ACC112 (cell line): ENCODE measurements around the gene ELN.
A peak's percentile ranks its signal among the peaks of the same experiment; 100 is the strongest.

ENCODE experiments used
- H2AFZ ChIP-seq: fragments of 200-600 bp; sonication (generic); one replicate; pipeline ENCODE4 v1.6.0; 2017; ENCODE audit warnings: antibody characterized with exemption, low read length; ENCODE audit not compliant: unreplicated experiment
- H3K27ac ChIP-seq: fragments of 200-600 bp; sonication (generic); 2 replicates; pipeline ENCODE4 v1.5.1; 2014; ENCODE audit warnings: low read depth, mild to moderate bottlenecking, antibody characterized with exemption, low read length, moderate library complexity
- H3K27me3 ChIP-seq: fragments of 200-600 bp; sonication (generic); 2 replicates; pipeline ENCODE4 v1.6.1; 2014; ENCODE audit warnings: mild to moderate bottlenecking, antibody characterized with exemption, low read length, moderate library complexity, mixed read lengths; ENCODE audit not compliant: insufficient read depth
- H3K36me3 ChIP-seq: fragments of 200-600 bp; sonication (generic); 2 replicates; pipeline ENCODE4 v1.6.1; 2016; ENCODE audit warnings: mild to moderate bottlenecking, antibody characterized with exemption, low read length, moderate library complexity, mixed read lengths; ENCODE audit not compliant: insufficient read depth
- H3K4me1 ChIP-seq: fragments of 200-600 bp; sonication (generic); one replicate; pipeline ENCODE4 v1.6.1; 2016; ENCODE audit warnings: low read length, mixed read lengths; ENCODE audit not compliant: insufficient read depth, unreplicated experiment, control insufficient read depth
- H3K4me3 ChIP-seq: fragments of 200-600 bp; sonication (generic); 2 replicates; pipeline ENCODE4 v1.5.1; 2014; ENCODE audit warnings: mild to moderate bottlenecking, low read depth, low read length
- H3K79me2 ChIP-seq: fragments of 200-600 bp; sonication (generic); one replicate; pipeline ENCODE4 v1.6.0; 2016; ENCODE audit warnings: low read length; ENCODE audit not compliant: control insufficient read depth, unreplicated experiment, insufficient read depth

ELN gene

GRCh38 chr7:74083117-74083876 is 55.3 kb downstream of the ELN start, which contains the start of gene LIMK1:
TSS of gene LIMK1 (plus strand) at chr7:74083804. CDS start at chr7:74083991, 187 bp downstream.
- peaks cover 12% of the 10 kb centered on the region for H3K79me2 ChIP-seq
- peak within 1 kb of the TSS; percentile 62 for H3K27ac ChIP-seq
- no peaks in the 10 kb centered on the region for H3K27me3 ChIP-seq
- peak within 1 kb of the TSS; percentile 28 for H2AFZ ChIP-seq
- H3K4me3 ChIP-seq = peak within 1 kb of the TSS; percentile 87
- H3K4me1 ChIP-seq = peaks cover 14% of the 10 kb centered on the region
- H3K36me3 ChIP-seq = peaks cover 7% of the 10 kb centered on the region; the same call in 1 of the 2 replicates

GRCh38 chr7:74083928-74084721 is 56.2 kb downstream of the ELN start:
- H3K27ac ChIP-seq = peak overlapping the region; percentile 62
- peaks cover 7% of the 10 kb centered on the region; the same call in 1 of the 2 replicates for H3K36me3 ChIP-seq
- peaks cover 7% of the 10 kb centered on the region for H3K4me1 ChIP-seq
- peaks cover 12% of the 10 kb centered on the region for H3K79me2 ChIP-seq
- peak overlapping the region; percentile 28 for H2AFZ ChIP-seq
- H3K27me3 ChIP-seq = no peaks in the 10 kb centered on the region
- H3K4me3 ChIP-seq = peak overlapping the region; percentile 87

- H3K4me1 ChIP-seq = peaks cover 7% of the 10 kb centered on the region
- no peaks in the 10 kb centered on the region for H3K27me3 ChIP-seq
- H3K4me3 ChIP-seq = peak overlapping the region; percentile 87
- H3K79me2 ChIP-seq = peaks cover 12% of the 10 kb centered on the region
- peak overlapping the region; percentile 62 for H3K27ac ChIP-seq
- H2AFZ ChIP-seq = no peak overlapping the region
- peaks cover 7% of the 10 kb centered on the region; the same call in 1 of the 2 replicates for H3K36me3 ChIP-seq
These were observed 57.0 kb downstream of the ELN start for GRCh38 chr7:74084722-74085578.

- Histone ChIP-seq H3K4me1 (peaks cover 17% of the 10 kb centered on the region), H3K4me3 (no peak overlapping the region), H3K27me3 (no peaks in the 10 kb centered on the region), H3K36me3 (peaks cover 7% of the 10 kb centered on the region; the same call in 1 of the 2 replicates), H2AFZ (no peak overlapping the region), H3K79me2 (peaks cover 12% of the 10 kb centered on the region), H3K27ac (no peak overlapping the region)
These were observed 59.9 kb downstream of the ELN start for GRCh38 chr7:74087791-74088453.

GRCh38 chr7:74092321-74092963 is 64.5 kb downstream of the ELN start:
- Histone ChIP-seq H3K27ac (no peak overlapping the region), H3K36me3 (peaks cover 12% of the 10 kb centered on the region), H3K79me2 (peaks cover 7% of the 10 kb centered on the region), H3K4me1 (peaks cover 30% of the 10 kb centered on the region), H2AFZ (no peak overlapping the region), H3K4me3 (no peak overlapping the region), H3K27me3 (no peaks in the 10 kb centered on the region)

GRCh38 chr7:74092964-74093471 is 65.0 kb downstream of the ELN start:
- Histone ChIP-seq H3K36me3 (peaks cover 16% of the 10 kb centered on the region), H3K79me2 (peaks cover 7% of the 10 kb centered on the region), H3K27ac (peak overlapping the region; percentile 59; the same call in 1 of the 2 replicates), H3K27me3 (no peaks in the 10 kb centered on the region), H3K4me1 (peaks cover 30% of the 10 kb centered on the region), H2AFZ (no peak overlapping the region), H3K4me3 (no peak overlapping the region)

GRCh38 chr7:74093671-74094223 is 65.8 kb downstream of the ELN start:
- Histone ChIP-seq H3K27ac (peak overlapping the region; percentile 59), H3K4me3 (no peak overlapping the region), H3K27me3 (no peaks in the 10 kb centered on the region), H3K79me2 (peaks cover 7% of the 10 kb centered on the region), H3K36me3 (peaks cover 16% of the 10 kb centered on the region), H2AFZ (no peak overlapping the region), H3K4me1 (peaks cover 37% of the 10 kb centered on the region)

- peaks cover 37% of the 10 kb centered on the region for H3K4me1 ChIP-seq
- H3K27ac ChIP-seq = peak overlapping the region; percentile 59
- peak overlapping the region; percentile 58 for H3K4me3 ChIP-seq
- no peaks in the 10 kb centered on the region for H3K27me3 ChIP-seq
- no peak overlapping the region for H2AFZ ChIP-seq
- peaks cover 16% of the 10 kb centered on the region for H3K36me3 ChIP-seq
- peaks cover 7% of the 10 kb centered on the region for H3K79me2 ChIP-seq
These were observed 66.5 kb downstream of the ELN start for GRCh38 chr7:74094224-74095101.
